GM12801 (cell line): Measurements from ENCODE around the gene FSIP2.

ENCODE experiments used
- CTCF ChIP-seq: IDR thresholded peaks from one replicate; pipeline ENCODE4 v1.5.1; 2011; ENCODE audit warnings: control low read depth; ENCODE audit not compliant: insufficient read length; ENCODE audit errors: extremely low read depth

The FSIP2 gene

GRCh38 chr2:185835974-185836373, 97.4 kb downstream of the FSIP2 start:
- no peak for TF ChIP-seq CTCF

- TF ChIP-seq CTCF, result no peak
These were observed 116.3 kb downstream of the FSIP2 start for GRCh38 chr2:185854885-185855284.

- TF ChIP-seq CTCF, result no peak
These were observed 119.1 kb downstream of the FSIP2 start for GRCh38 chr2:185857691-185858090.

GRCh38 chr2:185859506-185859905, 120.9 kb downstream of the FSIP2 start:
- TF ChIP-seq CTCF, result no peak

- TF ChIP-seq CTCF, result no peak
These were observed 121.7 kb downstream of the FSIP2 start for GRCh38 chr2:185860321-185860720.

- TF ChIP-seq CTCF, result no peak
These were observed 124.2 kb downstream of the FSIP2 start for GRCh38 chr2:185862657-185863398.

- no peak for TF ChIP-seq CTCF
These were observed 136.7 kb downstream of the FSIP2 start for GRCh38 chr2:185875136-185875931.
